ENCODE results near the gene RSBN1. TPM values are rescaled to one million over a fixed set of nuclear protein-coding genes. Genes with fewer than 3 reads are reported as not detected.
"Not testable (repeated sequence)": the region's sequence is repeated elsewhere in the genome, so short reads cannot be mapped to it uniquely, and the experiment has no call there.

The RSBN1 gene
- total RNA-seq (2014; rRNA removed; shearing (Covaris generic); ENCODE audit: low replicate concordance), result 6.9 and 40.7 TPM in 2 replicates

DNA sequence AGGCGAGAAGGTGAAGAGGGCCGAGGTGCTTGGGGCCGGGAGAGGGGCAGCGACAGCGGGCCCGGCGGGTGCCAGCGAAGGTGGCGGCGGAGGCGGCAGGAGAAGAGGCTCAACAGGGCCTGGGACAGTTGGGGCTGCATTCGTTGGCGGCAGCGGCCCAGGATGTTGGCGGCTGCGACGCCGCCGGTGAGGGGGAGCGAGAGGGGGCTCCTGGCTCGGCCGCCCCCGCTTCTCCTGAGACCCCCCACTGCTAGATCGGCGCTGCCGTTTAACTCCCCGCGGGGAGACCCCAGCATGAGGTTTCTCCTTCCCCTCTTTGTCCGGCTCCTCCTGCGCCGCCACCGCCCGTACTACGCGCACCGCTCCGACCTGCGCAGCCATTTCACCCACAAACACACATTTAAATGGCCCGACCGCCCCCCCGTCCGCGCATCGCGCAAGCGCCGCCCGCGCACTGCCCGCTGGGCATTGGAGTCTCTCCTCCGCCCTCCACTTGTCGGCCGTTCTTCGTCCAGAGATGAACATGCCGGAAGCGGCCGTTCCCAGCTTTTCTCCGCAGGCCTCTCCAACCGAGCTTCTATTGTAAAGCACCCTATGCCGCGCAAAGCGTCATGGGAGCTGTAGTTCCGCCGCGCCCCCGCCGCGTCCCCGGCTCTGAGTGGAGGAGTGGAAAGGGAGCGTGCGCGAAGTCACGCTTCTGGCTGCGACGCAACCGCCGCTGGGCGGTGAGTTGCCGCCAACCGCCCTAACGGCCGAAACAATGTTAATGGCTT lies at the start of gene RSBN1:
RSBN1 (minus strand) TSS at position 589 of the 773 bp plus-strand sequence; CDS start at position 525, 64 bp downstream.
- H3K9me3 ChIP-seq, result no peaks in the 10 kb centered on the region
- H3K36me3 ChIP-seq, result peaks cover 11% of the 10 kb centered on the region
- peak; percentile 100 for DNase-seq
- H3K27me3 ChIP-seq, result no peaks in the 10 kb centered on the region
- peak within 1 kb of the TSS; percentile 80 for H3K4me3 ChIP-seq

DNA sequence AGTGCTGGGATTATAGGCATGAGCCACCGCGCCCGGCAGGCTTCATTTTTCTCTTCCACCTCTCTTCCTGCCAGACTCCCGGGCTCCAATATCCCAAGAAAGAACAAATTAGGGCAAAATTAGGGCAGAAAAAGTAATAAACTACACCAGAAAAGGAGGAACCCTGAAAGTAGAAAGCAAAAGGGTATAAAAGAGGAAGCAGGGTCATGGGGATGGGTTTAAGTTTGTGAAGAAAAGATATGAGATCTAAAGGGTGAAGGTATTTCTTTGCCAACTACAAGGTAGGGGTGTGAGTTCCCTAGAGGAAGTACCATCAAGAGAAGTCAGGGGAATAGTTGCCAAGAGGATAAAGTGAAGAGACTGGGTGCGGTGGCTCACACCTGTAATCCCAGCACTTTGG lies 49.4 kb upstream of the RSBN1 start:
- DNase-seq, result no peak
- H3K4me3 ChIP-seq, result no peak overlapping the region
- H3K27me3 ChIP-seq, result no peaks in the 10 kb centered on the region
- H3K9me3 ChIP-seq, result no peaks in the 10 kb centered on the region
- no peaks in the 10 kb centered on the region for H3K36me3 ChIP-seq

- Histone ChIP-seq H3K4me3 (no peak overlapping the region), H3K36me3 (no peaks in the 10 kb centered on the region), H3K9me3 (no peaks in the 10 kb centered on the region), H3K27me3 (no peaks in the 10 kb centered on the region)
- DNase-seq, result no peak
These were observed 48.6 kb upstream of the RSBN1 start for GRCh38 chr1:113860891-113861290.

- DNase-seq, result no peak
- Histone ChIP-seq H3K27me3 (no peaks in the 10 kb centered on the region), H3K9me3 (no peaks in the 10 kb centered on the region), H3K36me3 (no peaks in the 10 kb centered on the region), H3K4me3 (no peak overlapping the region)
These were observed 47.4 kb upstream of the RSBN1 start for GRCh38 chr1:113859478-113860175.

- H3K27me3 ChIP-seq, result no peaks in the 10 kb centered on the region
- H3K36me3 ChIP-seq, result no peaks in the 10 kb centered on the region
- no peaks in the 10 kb centered on the region for H3K9me3 ChIP-seq
- DNase-seq, result no peak
- no peak overlapping the region for H3K4me3 ChIP-seq
These were observed 46.7 kb upstream of the RSBN1 start for GRCh38 chr1:113858982-113859381.

DNA sequence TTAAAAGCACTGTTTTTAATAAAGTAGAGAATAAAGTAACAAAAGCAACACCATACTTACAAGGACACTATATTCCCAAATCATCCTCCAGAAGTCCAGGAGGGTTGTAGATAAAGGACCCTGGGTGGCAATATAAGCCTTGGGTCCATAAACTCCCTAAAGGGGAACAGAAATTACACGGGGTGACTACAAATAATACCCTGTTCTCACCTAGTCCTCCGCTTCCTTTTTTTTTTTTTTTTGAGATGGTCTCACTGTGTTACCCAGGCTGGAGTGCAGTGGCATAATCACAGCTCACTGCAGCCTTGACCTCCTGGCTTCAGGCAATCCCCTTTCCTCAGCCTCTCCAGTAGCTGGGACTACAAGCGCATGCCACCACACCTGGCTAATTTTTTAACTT lies 46.1 kb upstream of the RSBN1 start:
- Histone ChIP-seq H3K27me3 (no peaks in the 10 kb centered on the region), H3K36me3 (no peaks in the 10 kb centered on the region), H3K9me3 (no peaks in the 10 kb centered on the region), H3K4me3 (no peak overlapping the region)
- no peak for DNase-seq

- no peaks in the 10 kb centered on the region for H3K27me3 ChIP-seq
- no peaks in the 10 kb centered on the region for H3K36me3 ChIP-seq
- no peak overlapping the region for H3K4me3 ChIP-seq
- DNase-seq, result no peak
- no peaks in the 10 kb centered on the region for H3K9me3 ChIP-seq
These were observed 45.5 kb upstream of the RSBN1 start for GRCh38 chr1:113857776-113858175.

- DNase-seq, result no peak
These were observed 44.1 kb upstream of the RSBN1 start for GRCh38 chr1:113856401-113856790.

GRCh38 chr1:113855630-113856400 lies 43.5 kb upstream of the RSBN1 start:
- Histone ChIP-seq H3K9me3 (no peaks in the 10 kb centered on the region), H3K36me3 (no peaks in the 10 kb centered on the region), H3K4me3 (no peak overlapping the region), H3K27me3 (no peaks in the 10 kb centered on the region)
- no peak for DNase-seq

More at GRCh38 chr1:113856401-113856790, 44.1 kb upstream of the RSBN1 start:
- no peak overlapping the region for H3K4me3 ChIP-seq
- no peaks in the 10 kb centered on the region for H3K9me3 ChIP-seq
- no peaks in the 10 kb centered on the region for H3K36me3 ChIP-seq
- H3K27me3 ChIP-seq, result no peaks in the 10 kb centered on the region

GRCh38 chr1:113854234-113854633 lies 42.0 kb upstream of the RSBN1 start:
- no peak overlapping the region for H3K4me3 ChIP-seq
- no peaks in the 10 kb centered on the region for H3K9me3 ChIP-seq
- H3K27me3 ChIP-seq, result no peaks in the 10 kb centered on the region
- H3K36me3 ChIP-seq, result no peaks in the 10 kb centered on the region
- DNase-seq, result no peak

DNA sequence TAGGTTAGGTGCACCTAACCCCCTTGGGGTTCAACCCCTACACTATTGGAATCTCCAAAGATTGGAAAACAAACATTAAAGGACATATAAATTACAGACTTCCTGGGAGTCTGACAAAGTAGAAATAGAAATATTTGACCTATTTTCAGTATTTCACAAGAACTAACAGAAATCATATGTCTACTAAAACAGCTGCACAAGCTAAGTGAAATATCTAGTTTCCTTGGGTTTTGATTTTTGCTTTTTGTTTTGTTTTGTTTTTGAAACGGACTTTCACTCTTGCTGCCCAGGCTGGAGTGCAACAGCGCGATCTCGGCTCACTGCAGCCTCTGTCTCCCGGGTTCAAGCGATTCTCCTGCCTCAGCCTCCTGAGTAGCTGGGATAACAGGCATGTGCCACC lies 40.4 kb upstream of the RSBN1 start:
- H3K9me3 ChIP-seq, result not testable (repeated sequence)

GRCh38 chr1:113850127-113850796 lies 38.0 kb upstream of the RSBN1 start:
- no peak for DNase-seq
- Histone ChIP-seq H3K9me3 (peaks cover 11% of the 10 kb centered on the region), H3K4me3 (no peak overlapping the region), H3K36me3 (no peaks in the 10 kb centered on the region), H3K27me3 (no peaks in the 10 kb centered on the region)

More for the DNA sequence above, 40.4 kb upstream of the RSBN1 start:
- H3K27me3 ChIP-seq, H3K4me3 ChIP-seq, DNase-seq, H3K36me3 ChIP-seq: not testable (repeated sequence)

DNA sequence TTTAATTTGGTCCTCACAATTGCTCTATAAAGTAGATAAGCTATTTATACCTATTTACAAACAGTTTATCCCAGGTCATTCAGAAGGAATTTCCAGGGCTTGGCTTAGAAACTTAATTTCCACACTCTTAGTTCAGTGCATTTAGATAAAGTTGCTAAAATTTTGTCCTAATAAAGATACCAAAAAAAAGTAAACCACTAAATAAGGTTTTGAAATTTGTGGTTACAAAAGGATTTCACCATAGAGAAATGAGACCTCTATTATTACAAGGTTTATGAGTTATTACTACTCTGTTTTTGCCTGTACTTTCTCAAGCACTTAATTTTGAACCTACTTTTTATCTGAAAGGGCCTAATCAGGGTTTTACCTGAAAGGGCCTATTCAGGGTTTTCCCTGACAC lies 36.8 kb upstream of the RSBN1 start:
- no peak for DNase-seq
- no peak overlapping the region for H3K4me3 ChIP-seq
- no peaks in the 10 kb centered on the region for H3K27me3 ChIP-seq
- H3K36me3 ChIP-seq, result no peaks in the 10 kb centered on the region
- H3K9me3 ChIP-seq, result peaks cover 11% of the 10 kb centered on the region

DNA sequence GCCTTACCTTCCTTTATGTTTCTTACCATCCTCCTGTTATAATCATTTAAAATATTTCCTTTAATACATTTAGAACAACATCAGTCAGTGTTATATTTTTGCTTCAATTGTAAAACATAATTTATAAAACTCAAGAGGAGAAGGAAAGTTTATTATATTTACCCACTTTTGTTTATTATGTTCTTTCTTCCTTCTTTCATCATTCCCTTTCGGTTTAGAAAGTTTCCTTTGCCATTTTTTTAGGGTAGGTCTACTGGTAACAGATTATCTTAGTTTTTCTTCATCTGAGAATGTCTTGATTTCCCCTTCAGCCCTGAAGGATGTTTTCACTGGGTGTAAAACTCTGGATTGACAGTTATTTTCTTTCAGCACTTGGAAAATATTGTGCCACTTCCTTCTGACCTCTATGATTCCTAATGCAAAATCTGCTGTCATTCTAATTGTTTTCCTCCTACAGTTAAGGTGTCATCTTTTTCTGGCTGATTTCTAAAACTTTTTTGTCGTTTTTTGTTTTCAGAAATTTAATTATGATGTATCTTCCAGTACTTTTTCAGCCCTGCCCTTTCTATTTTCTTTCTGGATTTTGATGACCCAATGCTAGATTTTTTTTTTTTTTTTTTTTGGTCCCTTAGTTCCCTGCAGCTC lies 34.2 kb upstream of the RSBN1 start:
- DNase-seq, result no peak
- H3K9me3 ChIP-seq, result peaks cover 11% of the 10 kb centered on the region
- no peaks in the 10 kb centered on the region for H3K36me3 ChIP-seq
- H3K27me3 ChIP-seq, result no peaks in the 10 kb centered on the region
- no peak overlapping the region for H3K4me3 ChIP-seq

DNA sequence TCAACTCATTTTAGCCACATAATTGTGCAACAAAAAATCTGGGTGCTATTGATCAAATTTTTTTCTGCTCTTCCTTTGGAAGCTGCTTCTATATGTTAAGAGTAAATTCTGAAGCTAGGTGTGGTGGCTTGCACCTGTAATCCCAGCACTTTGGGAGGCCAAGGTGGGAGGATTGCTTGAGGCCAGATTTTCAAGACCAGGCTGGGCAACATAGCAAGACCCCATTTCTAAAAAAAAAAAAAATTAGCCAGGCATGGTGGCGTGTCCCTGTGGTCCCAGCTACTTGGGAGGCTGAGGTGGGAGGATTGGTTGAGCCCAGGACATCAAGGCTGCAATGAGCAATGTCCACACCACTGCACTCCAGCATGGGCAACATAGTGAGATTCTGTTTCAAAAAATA lies 24.3 kb upstream of the RSBN1 start:
- Histone ChIP-seq H3K36me3 (no peaks in the 10 kb centered on the region), H3K27me3 (no peaks in the 10 kb centered on the region), H3K9me3 (no peaks in the 10 kb centered on the region), H3K4me3 (no peak overlapping the region)
- DNase-seq, result no peak

DNA sequence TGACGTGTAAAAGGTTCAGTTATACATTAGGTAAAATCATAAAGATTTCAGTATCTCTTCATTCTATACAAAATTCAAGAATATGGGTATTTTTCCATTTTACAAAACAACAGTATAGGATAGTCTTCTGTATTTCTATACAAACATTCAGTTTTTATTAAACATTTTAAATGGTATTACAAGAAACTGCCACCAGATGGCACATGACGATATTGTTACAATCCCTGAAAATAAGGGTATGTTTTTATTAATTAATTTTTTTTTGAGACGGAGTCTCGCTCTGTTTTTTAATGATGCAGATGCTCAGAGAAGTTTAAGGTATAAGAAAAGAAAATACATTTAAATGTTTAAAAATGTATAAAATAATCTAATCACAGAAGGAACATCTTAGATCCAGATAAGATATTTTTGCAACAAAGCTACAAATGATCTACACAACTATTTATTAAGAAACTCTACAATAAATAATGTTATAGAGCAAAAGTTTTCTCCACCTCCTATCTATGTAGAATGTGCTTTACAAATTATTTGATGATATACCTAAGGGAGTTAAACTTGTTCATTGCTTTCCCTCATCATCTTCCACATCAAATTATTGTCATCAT lies 23.5 kb upstream of the RSBN1 start:
- Histone ChIP-seq H3K36me3 (no peaks in the 10 kb centered on the region), H3K9me3 (no peaks in the 10 kb centered on the region), H3K27me3 (no peaks in the 10 kb centered on the region), H3K4me3 (no peak overlapping the region)
- no peak for DNase-seq

Data from MG63 (cell line).